Stimulated activated CD8-positive, alpha-beta memory T cell treated with anti-CD3 and anti-CD28 coated beads, Interleukin-15, amount 100 ng/mL, for 4 hours (primary cell): Measurements from ENCODE around the gene ASB15.
"Not testable (repeated sequence)": the region's sequence is repeated elsewhere in the genome, so short reads cannot be mapped to it uniquely, and the experiment has no call there.

ENCODE experiments used
- DNase-seq, 2 donors: peaks; one replicate each; pipeline ENCODE4 v3.0.0-alpha.2; 2020; ENCODE audit warnings: low read depth in 2 of 2

ASB15 gene

GRCh38 chr7:123598657-123599056, 3.0 kb upstream of the ASB15 start:
- DNase-seq, result no peak

- DNase-seq, result no peak
Observed at GRCh38 chr7:123599766-123600165, 1.9 kb upstream of the ASB15 start.

- no peak for DNase-seq
Observed at GRCh38 chr7:123600876-123601275, 745 bp upstream of the ASB15 start.

- no peak for DNase-seq
Observed at GRCh38 chr7:123602648-123603047, 1.0 kb downstream of the ASB15 start.

- no peak for DNase-seq
Observed at GRCh38 chr7:123604739-123605138, 3.1 kb downstream of the ASB15 start.

- no peak for DNase-seq
Observed at GRCh38 chr7:123607423-123607975, 5.9 kb downstream of the ASB15 start.

- DNase-seq, result no peak
Observed at GRCh38 chr7:123608991-123609882, 7.6 kb downstream of the ASB15 start.

- DNase-seq, result no peak
Observed at GRCh38 chr7:123609883-123610239, 8.2 kb downstream of the ASB15 start.

GRCh38 chr7:123612024-123612423, 10.4 kb downstream of the ASB15 start:
- DNase-seq, result no peak

GRCh38 chr7:123615344-123615743, 13.7 kb downstream of the ASB15 start:
- DNase-seq, result no peak

GRCh38 chr7:123616223-123616622, 14.6 kb downstream of the ASB15 start:
- DNase-seq, result no peak

- DNase-seq, result no peak
Observed at GRCh38 chr7:123621707-123622106, 20.1 kb downstream of the ASB15 start.

GRCh38 chr7:123622660-123623386, 21.2 kb downstream of the ASB15 start:
- no peak for DNase-seq

GRCh38 chr7:123624527-123625183, 23.0 kb downstream of the ASB15 start:
- peak; percentile 4 to 9 for DNase-seq

- no peak for DNase-seq
Observed at GRCh38 chr7:123625254-123625653, 23.6 kb downstream of the ASB15 start.

GRCh38 chr7:123627851-123628250, 26.2 kb downstream of the ASB15 start:
- no peak for DNase-seq

GRCh38 chr7:123628829-123629228, 27.2 kb downstream of the ASB15 start:
- no peak for DNase-seq

GRCh38 chr7:123629281-123629680, 27.7 kb downstream of the ASB15 start:
- no peak for DNase-seq

- DNase-seq, result no peak
Observed at GRCh38 chr7:123632808-123633207, 31.2 kb downstream of the ASB15 start.

- DNase-seq, result no peak
Observed at GRCh38 chr7:123633553-123633952, 31.9 kb downstream of the ASB15 start.

- DNase-seq, result not testable (repeated sequence)
Observed at GRCh38 chr7:123634011-123634573, 32.5 kb downstream of the ASB15 start.
